Osteoblast (primary cell): Measurements from ENCODE around the gene PSD4. TPM values are rescaled to one million over a fixed set of nuclear protein-coding genes. Genes with fewer than 3 reads are reported as not detected.

Source experiments
- DNase-seq: peaks from one replicate; pipeline ENCODE4 v3.0.0; 2011; ENCODE audit warnings: low spot score, mixed read lengths; ENCODE audit not compliant: insufficient read length; ENCODE audit errors: missing footprints
- H2AFZ ChIP-seq: 2 replicates; pipeline ENCODE4 v1.6.0; 2011; ENCODE audit warnings: mild to moderate bottlenecking, low read length
- H3K27ac ChIP-seq: 2 replicates; pipeline ENCODE4 v1.5.1; 2011; ENCODE audit warnings: mild to moderate bottlenecking, low read depth, low read length, moderate library complexity
- H3K27me3 ChIP-seq: 2 replicates; pipeline ENCODE4 v1.6.0; 2012; ENCODE audit warnings: mild to moderate bottlenecking, control low read depth, inconsistent platforms, low read length, moderate library complexity; ENCODE audit not compliant: insufficient read depth
- H3K36me3 ChIP-seq: 2 replicates; pipeline ENCODE4 v1.5.1; 2011; ENCODE audit warnings: mild to moderate bottlenecking, low read length, control low read depth, moderate library complexity; ENCODE audit not compliant: insufficient read depth
- H3K4me1 ChIP-seq: 2 replicates; pipeline ENCODE4 v1.5.1; 2011; ENCODE audit warnings: mild to moderate bottlenecking, low read length, control low read depth, moderate library complexity; ENCODE audit not compliant: insufficient read depth
- H3K4me2 ChIP-seq: 2 replicates; pipeline ENCODE4 v1.6.0; 2011; ENCODE audit warnings: mild to moderate bottlenecking, low read length; ENCODE audit not compliant: insufficient read depth
- H3K4me3 ChIP-seq: fragments of 200-600 bp; sonication (generic); 3 replicates; pipeline ENCODE4 v1.5.1; 2012; ENCODE audit warnings: mild to moderate bottlenecking, low read length, inconsistent platforms; ENCODE audit not compliant: insufficient read depth
- H3K79me2 ChIP-seq: 2 replicates; pipeline ENCODE4 v1.6.0; 2012; ENCODE audit warnings: mild to moderate bottlenecking, low read length, control low read depth, inconsistent platforms; ENCODE audit not compliant: insufficient read depth
- H3K9me3 ChIP-seq: 2 replicates; pipeline ENCODE4 v1.5.1; 2011; ENCODE audit warnings: low read depth, low read length, control low read depth
- H4K20me1 ChIP-seq: 2 replicates; pipeline ENCODE4 v1.6.0; 2012; ENCODE audit warnings: mild to moderate bottlenecking, low read length, control low read depth; ENCODE audit not compliant: insufficient read depth
- CTCF ChIP-seq: IDR thresholded peaks from 2 replicates; pipeline ENCODE4 v1.5.1; 2011; ENCODE audit warnings: mild to moderate bottlenecking, low read depth, low read length, moderate library complexity; ENCODE audit errors: extremely low read depth
- total RNA-seq: library from RNA; depleted of rRNA; stranded (reverse); fragments of >200 nt; gene quantifications from 2 replicates; pipeline ENCODE4 v1.2.3, GENCODE V29; 2012

Gene PSD4
- total RNA-seq, 1 donor: 1.8 TPM

GRCh38 chr2:113240150-113240914 lies 66.6 kb downstream of the PSD4 start:
- Histone ChIP-seq H2AFZ (peak overlapping the region; percentile 57), H3K79me2 (no peaks in the 10 kb centered on the region), H3K27me3 (no peaks in the 10 kb centered on the region), H3K4me2 (peak overlapping the region; percentile 84), H4K20me1 (no peaks in the 10 kb centered on the region), H3K36me3 (no peaks in the 10 kb centered on the region), H3K4me1 (peaks cover 25% of the 10 kb centered on the region), H3K9me3 (no peaks in the 10 kb centered on the region), H3K27ac (peak overlapping the region; percentile 98), H3K4me3 (peak overlapping the region; percentile 54)
- peak; percentile 99 for DNase-seq
- peak; percentile 9 for TF ChIP-seq CTCF

DNA sequence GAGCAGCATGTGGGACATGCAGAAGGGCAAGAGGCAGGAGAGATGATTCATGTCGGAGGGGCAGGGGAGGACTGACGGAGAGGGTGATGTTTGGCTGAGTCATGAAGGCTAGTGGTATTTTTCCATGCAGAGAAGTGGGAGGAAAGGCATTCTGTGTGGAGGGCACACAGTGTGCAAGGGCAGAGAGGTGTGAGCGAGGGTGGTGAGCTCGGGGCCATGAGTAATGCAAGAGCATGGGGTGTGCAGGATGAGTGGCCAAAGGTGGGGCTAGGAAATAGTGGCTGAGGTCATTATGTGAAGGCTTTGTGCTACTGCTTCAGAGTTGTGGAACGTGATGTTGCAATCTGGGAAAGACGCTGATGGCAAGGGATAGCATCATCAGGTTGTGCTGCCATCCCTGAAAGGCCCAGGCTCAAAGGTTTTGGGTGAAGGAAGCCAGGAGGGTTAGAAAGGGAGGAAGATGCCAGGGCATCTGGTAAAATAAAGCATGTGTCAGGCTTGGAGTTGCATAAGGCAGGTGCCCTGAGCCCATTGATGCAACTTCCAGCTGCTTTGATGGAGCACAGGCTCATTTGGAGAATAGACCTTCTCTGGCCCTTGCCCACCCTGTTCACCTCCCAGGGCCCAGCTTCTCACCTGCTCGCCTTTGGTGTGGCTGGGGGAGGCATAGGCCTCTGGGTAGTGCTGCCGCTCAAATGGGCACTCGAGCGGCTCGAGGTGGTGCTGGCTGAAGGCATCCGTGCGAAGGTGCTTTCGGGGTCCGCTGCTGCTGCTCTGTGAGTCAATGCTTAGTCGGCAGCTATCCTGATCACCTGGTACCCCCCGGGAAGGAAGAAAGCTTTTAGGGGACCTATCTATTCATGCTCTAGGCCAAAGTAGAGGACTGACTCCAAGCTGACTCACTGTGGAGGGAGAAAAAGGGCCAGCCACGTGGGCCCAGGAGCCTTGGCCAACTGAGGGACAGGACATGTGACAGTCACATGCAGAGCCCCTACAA lies 67.4 kb downstream of the PSD4 start:
- Histone ChIP-seq H3K4me2 (peak overlapping the region; percentile 84), H3K27ac (peak overlapping the region; percentile 98), H3K27me3 (no peaks in the 10 kb centered on the region), H3K36me3 (no peaks in the 10 kb centered on the region), H2AFZ (no peak overlapping the region), H3K9me3 (no peaks in the 10 kb centered on the region), H4K20me1 (no peaks in the 10 kb centered on the region), H3K4me3 (peak overlapping the region; percentile 54), H3K4me1 (peaks cover 25% of the 10 kb centered on the region), H3K79me2 (no peaks in the 10 kb centered on the region)
- TF ChIP-seq CTCF: no peak
- peak; percentile 99 for DNase-seq

- no peak overlapping the region for H2AFZ ChIP-seq
- no peak for DNase-seq
- no peaks in the 10 kb centered on the region for H3K27me3 ChIP-seq
- no peak overlapping the region for H3K27ac ChIP-seq
- TF ChIP-seq CTCF: no peak
- no peaks in the 10 kb centered on the region for H3K79me2 ChIP-seq
- no peaks in the 10 kb centered on the region for H3K36me3 ChIP-seq
- H3K9me3 ChIP-seq: no peaks in the 10 kb centered on the region
- H4K20me1 ChIP-seq: no peaks in the 10 kb centered on the region
- no peak overlapping the region for H3K4me3 ChIP-seq
- H3K4me1 ChIP-seq: peaks cover 25% of the 10 kb centered on the region
- no peak overlapping the region for H3K4me2 ChIP-seq
These were observed 68.6 kb downstream of the PSD4 start for GRCh38 chr2:113242327-113242726.

GRCh38 chr2:113245276-113245711 lies 71.5 kb downstream of the PSD4 start:
- H3K4me3 ChIP-seq: no peak overlapping the region
- no peaks in the 10 kb centered on the region for H4K20me1 ChIP-seq
- no peak for TF ChIP-seq CTCF
- no peaks in the 10 kb centered on the region for H3K79me2 ChIP-seq
- H3K4me1 ChIP-seq: peaks cover 14% of the 10 kb centered on the region
- no peaks in the 10 kb centered on the region for H3K36me3 ChIP-seq
- H2AFZ ChIP-seq: peak overlapping the region; percentile 60
- H3K9me3 ChIP-seq: no peaks in the 10 kb centered on the region
- no peak for DNase-seq
- H3K27me3 ChIP-seq: no peaks in the 10 kb centered on the region
- no peak overlapping the region for H3K4me2 ChIP-seq
- H3K27ac ChIP-seq: no peak overlapping the region
